Measurements from ENCODE around the gene ADPRH. TPM values are rescaled to one million over a fixed set of nuclear protein-coding genes. Genes with fewer than 3 reads are reported as not detected.
A peak's percentile ranks its signal among the peaks of the same experiment; 100 is the strongest.
"Not testable (repeated sequence)": the region's sequence is repeated elsewhere in the genome, so short reads cannot be mapped to it uniquely, and the experiment has no call there.

The ADPRH gene
- total RNA-seq, 1 experiment from 2014 or later, result 0.69 TPM

- no peak overlapping the region for H3K4me3 ChIP-seq
- DNase-seq, result peak; percentile 29
- 0 out of 2 replicates have a peak, but pooled peaks cover 2% of the 10 kb centered on the region for H3K9me3 ChIP-seq
- H3K27me3 ChIP-seq, result no peaks in the 10 kb centered on the region
- H3K36me3 ChIP-seq, result no peaks in the 10 kb centered on the region
Measured at GRCh38 chr3:119585856-119586570, 6.7 kb downstream of the ADPRH start.

GRCh38 chr3:119586733-119587172 lies 7.5 kb downstream of the ADPRH start:
- no peak overlapping the region for H3K4me3 ChIP-seq
- H3K36me3 ChIP-seq, result no peaks in the 10 kb centered on the region
- H3K9me3 ChIP-seq, result 0 out of 2 replicates have a peak, but pooled peaks cover 2% of the 10 kb centered on the region
- DNase-seq, result no peak
- no peaks in the 10 kb centered on the region for H3K27me3 ChIP-seq

- Histone ChIP-seq H3K4me3 (no peak overlapping the region), H3K36me3 (no peaks in the 10 kb centered on the region), H3K27me3 (no peaks in the 10 kb centered on the region; the same call in 1 of the 2 replicates), H3K9me3 (0 out of 2 replicates have a peak, but pooled peaks cover 2% of the 10 kb centered on the region)
- DNase-seq, result no peak
Measured at GRCh38 chr3:119588112-119588511, 8.8 kb downstream of the ADPRH start.

GRCh38 chr3:119589102-119589773 lies 9.9 kb downstream of the ADPRH start:
- H3K36me3 ChIP-seq, result no peaks in the 10 kb centered on the region
- no peaks in the 10 kb centered on the region; the same call in 1 of the 2 replicates for H3K27me3 ChIP-seq
- no peak for DNase-seq

GRCh38 chr3:119590706-119591105 lies 11.4 kb downstream of the ADPRH start:
- Histone ChIP-seq H3K9me3 (0 out of 2 replicates have a peak, but pooled peaks cover 2% of the 10 kb centered on the region), H3K4me3 (no peak overlapping the region)

More at GRCh38 chr3:119589102-119589773, 9.9 kb downstream of the ADPRH start:
- Histone ChIP-seq H3K9me3 (0 out of 2 replicates have a peak, but pooled peaks cover 2% of the 10 kb centered on the region), H3K4me3 (no peak overlapping the region)

GRCh38 chr3:119592861-119593260 lies 13.6 kb downstream of the ADPRH start:
- no peak overlapping the region for H3K4me3 ChIP-seq

More at GRCh38 chr3:119590706-119591105, 11.4 kb downstream of the ADPRH start:
- no peaks in the 10 kb centered on the region for H3K36me3 ChIP-seq
- DNase-seq, result no peak
- no peaks in the 10 kb centered on the region; the same call in 1 of the 2 replicates for H3K27me3 ChIP-seq

GRCh38 chr3:119594066-119594465 lies 14.8 kb downstream of the ADPRH start:
- no peak for DNase-seq

More at GRCh38 chr3:119592861-119593260, 13.6 kb downstream of the ADPRH start:
- H3K36me3 ChIP-seq, result no peaks in the 10 kb centered on the region
- 0 out of 2 replicates have a peak, but pooled peaks cover 2% of the 10 kb centered on the region for H3K9me3 ChIP-seq
- no peaks in the 10 kb centered on the region; the same call in 1 of the 2 replicates for H3K27me3 ChIP-seq
- no peak for DNase-seq

GRCh38 chr3:119594929-119595328 lies 15.6 kb downstream of the ADPRH start:
- not testable (repeated sequence) for H3K4me3 ChIP-seq, DNase-seq, H3K36me3 ChIP-seq, H3K27me3 ChIP-seq, H3K9me3 ChIP-seq

More at GRCh38 chr3:119594066-119594465, 14.8 kb downstream of the ADPRH start:
- Histone ChIP-seq H3K4me3 (no peak overlapping the region), H3K9me3 (0 out of 2 replicates have a peak, but pooled peaks cover 2% of the 10 kb centered on the region), H3K36me3 (no peaks in the 10 kb centered on the region), H3K27me3 (no peaks in the 10 kb centered on the region; the same call in 1 of the 2 replicates)

GRCh38 chr3:119595639-119596334 lies 16.5 kb downstream of the ADPRH start:
- H3K9me3 ChIP-seq, result no peaks in the 10 kb centered on the region
- H3K27me3 ChIP-seq, result no peaks in the 10 kb centered on the region; the same call in 1 of the 2 replicates
- no peak for DNase-seq
- H3K36me3 ChIP-seq, result no peaks in the 10 kb centered on the region
- H3K4me3 ChIP-seq, result no peak overlapping the region

- no peak for DNase-seq
- Histone ChIP-seq H3K27me3 (no peaks in the 10 kb centered on the region; the same call in 1 of the 2 replicates), H3K36me3 (no peaks in the 10 kb centered on the region), H3K4me3 (no peak overlapping the region), H3K9me3 (no peaks in the 10 kb centered on the region)
Measured at GRCh38 chr3:119596398-119596797, 17.1 kb downstream of the ADPRH start.

GRCh38 chr3:119597548-119598288 lies 18.4 kb downstream of the ADPRH start, which contains the start of gene PLA1A:
TSS of gene PLA1A (plus strand) at chr3:119597885. CDS start at chr3:119597914, 29 bp downstream.
- Histone ChIP-seq H3K9me3 (no peaks in the 10 kb centered on the region), H3K27me3 (no peaks in the 10 kb centered on the region; the same call in 1 of the 2 replicates), H3K36me3 (no peaks in the 10 kb centered on the region), H3K4me3 (no peak within 1 kb of the TSS)
- DNase-seq, result no peak

GRCh38 chr3:119598410-119599098 lies 19.3 kb downstream of the ADPRH start:
- Histone ChIP-seq H3K9me3 (no peaks in the 10 kb centered on the region), H3K4me3 (no peak overlapping the region), H3K27me3 (no peaks in the 10 kb centered on the region), H3K36me3 (no peaks in the 10 kb centered on the region)
- no peak for DNase-seq

GRCh38 chr3:119599558-119600174 lies 20.4 kb downstream of the ADPRH start:
- H3K4me3 ChIP-seq, result no peak overlapping the region
- no peak for DNase-seq
- no peaks in the 10 kb centered on the region for H3K9me3 ChIP-seq
- H3K36me3 ChIP-seq, result no peaks in the 10 kb centered on the region
- H3K27me3 ChIP-seq, result no peaks in the 10 kb centered on the region

GRCh38 chr3:119600732-119601131 lies 21.4 kb downstream of the ADPRH start:
- Histone ChIP-seq H3K36me3 (no peaks in the 10 kb centered on the region), H3K4me3 (no peak overlapping the region), H3K9me3 (no peaks in the 10 kb centered on the region), H3K27me3 (no peaks in the 10 kb centered on the region)
- no peak for DNase-seq

- H3K4me3 ChIP-seq, result no peak overlapping the region
- H3K9me3 ChIP-seq, result no peaks in the 10 kb centered on the region
- no peaks in the 10 kb centered on the region for H3K27me3 ChIP-seq
- no peaks in the 10 kb centered on the region for H3K36me3 ChIP-seq
- DNase-seq, result no peak
Measured at GRCh38 chr3:119601154-119601553, 21.9 kb downstream of the ADPRH start.

All from MG63 (cell line).